AG20443 (cell line): ENCODE measurements around the gene TGFBR1.

Experiments
- DNase-seq: peaks from one replicate; pipeline ENCODE4 v3.0.0; 2012; ENCODE audit warnings: low spot score, mixed read lengths

Gene TGFBR1

DNA sequence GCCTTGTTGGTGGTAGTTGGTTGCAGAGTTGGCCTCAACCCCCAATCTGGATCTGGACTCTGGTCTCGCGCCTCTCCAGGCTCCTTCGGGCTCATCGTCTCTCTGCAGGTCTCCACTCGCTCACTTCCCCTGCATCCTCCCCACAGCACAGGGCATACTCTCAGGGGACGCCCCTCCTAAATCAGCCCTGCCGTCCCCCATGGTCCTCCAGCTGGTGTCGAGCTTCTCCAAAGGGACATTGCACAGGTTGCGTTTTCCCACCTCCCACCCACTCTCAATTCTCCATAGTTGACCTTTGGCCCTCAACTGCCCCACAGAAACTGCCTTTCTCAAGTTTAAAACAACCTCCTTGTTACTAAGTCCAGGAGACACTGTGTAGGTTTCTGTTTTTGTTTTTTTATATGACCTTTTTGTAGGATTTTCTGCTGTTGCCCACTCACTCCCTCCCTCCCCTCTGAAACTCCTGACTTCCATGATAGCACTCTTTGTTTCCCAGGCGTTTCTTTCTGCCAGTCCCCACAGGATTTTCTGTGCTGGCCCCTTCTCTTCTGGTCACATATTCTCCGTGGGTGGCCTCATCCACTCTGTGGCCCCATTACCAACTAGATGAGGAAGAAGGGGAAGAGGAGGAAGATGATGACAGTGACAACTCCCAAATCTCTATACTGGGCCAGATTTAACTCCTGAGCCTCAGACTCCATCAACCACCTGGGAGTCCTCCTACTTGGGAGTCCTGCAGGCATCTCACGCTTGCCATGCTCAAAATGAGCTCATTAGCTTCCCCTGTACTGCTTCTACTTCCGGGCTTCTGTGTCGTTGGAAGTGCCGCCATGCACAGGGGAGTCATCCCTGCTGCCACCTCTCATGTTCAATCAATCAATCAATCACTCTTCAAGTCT, 66.6 kb downstream of the TGFBR1 start:
- DNase-seq = no peak

DNA sequence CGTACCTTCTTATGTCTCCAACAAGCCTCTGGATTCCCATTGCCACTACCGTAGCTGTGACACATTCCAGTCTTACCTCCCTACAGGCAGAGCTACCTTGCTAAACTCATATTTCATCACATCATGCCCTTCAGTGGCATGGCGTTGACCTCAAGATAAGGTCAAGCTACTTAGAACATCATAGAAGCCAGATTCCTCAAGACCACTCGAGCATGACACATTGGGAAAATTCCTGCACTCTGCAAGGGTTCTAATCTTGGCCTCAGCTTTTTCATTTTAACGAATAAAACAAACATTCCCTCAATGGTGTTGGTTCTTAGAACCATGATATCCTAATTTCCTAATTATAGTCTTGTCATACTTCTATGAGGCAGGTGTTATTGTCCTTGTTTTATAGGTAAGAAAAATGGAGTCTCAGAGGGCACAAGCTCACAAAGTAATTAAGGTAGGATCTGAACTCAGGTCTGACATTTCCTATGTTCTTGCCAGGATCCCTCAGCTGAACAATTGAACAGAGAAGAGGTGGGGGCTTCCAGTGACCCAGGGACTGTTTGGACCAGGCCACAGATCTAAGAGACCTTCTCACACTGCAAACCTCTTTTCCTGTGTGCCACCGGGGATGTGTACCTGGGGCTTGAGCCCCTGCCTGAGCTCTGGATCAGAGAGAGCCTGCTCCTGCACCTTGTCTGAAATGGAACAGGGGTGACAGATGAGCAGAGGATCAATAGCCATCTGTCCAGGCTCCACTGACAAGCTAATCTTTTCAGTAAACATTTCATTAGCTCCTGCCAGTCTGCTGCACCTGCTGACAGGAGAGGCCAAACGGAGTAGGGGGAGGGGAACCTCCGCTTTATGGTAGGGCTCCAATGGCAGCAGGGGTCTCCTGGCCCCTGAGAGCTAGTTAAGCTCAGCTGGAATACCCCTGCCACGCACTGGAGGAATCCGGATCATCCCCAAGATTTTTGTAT, 67.5 kb downstream of the TGFBR1 start:
- no peak for DNase-seq

DNA sequence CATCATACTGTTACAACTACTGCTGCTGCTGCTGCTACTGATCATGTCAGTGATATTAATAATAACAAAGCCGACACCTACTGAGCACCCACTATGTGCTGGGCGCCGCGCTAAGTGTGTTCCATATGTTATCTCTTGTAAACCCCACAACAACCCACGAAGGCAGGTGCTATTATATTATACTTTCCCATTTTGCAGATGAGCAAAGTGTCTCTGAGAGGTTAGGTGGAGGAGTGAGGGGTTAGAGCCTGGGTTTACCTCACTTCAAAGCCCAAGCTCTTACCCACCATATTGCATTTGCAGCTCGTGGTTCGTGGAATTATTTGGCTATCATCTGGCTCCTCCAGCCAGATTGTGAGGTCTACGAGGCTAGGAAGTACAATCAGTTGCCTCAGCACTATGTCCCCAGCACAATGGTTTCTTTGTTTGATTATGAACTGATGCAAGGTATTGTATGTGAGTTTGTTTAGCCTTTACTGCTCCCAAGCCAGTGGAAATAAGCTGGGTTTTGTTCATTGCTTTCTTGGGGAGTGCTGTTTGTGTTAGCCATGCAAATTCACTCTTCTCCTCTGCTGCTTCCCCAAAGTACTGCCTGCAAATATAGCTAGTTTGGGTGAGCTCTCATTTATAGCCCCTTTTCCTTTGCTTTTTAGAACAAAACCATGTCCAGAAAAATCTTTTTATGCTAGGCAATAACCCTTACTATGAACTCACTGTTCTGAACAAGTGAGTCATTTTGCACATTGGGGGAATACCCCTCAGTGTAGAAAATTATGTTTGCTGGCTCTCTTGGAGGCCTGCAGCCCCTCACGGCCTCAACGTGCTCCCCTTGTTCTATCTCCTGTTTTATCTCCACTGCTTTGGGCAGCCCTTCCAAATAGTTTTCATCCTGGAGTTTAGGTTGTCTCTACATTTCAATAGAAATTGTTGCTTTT, 68.9 kb downstream of the TGFBR1 start:
- no peak for DNase-seq

DNA sequence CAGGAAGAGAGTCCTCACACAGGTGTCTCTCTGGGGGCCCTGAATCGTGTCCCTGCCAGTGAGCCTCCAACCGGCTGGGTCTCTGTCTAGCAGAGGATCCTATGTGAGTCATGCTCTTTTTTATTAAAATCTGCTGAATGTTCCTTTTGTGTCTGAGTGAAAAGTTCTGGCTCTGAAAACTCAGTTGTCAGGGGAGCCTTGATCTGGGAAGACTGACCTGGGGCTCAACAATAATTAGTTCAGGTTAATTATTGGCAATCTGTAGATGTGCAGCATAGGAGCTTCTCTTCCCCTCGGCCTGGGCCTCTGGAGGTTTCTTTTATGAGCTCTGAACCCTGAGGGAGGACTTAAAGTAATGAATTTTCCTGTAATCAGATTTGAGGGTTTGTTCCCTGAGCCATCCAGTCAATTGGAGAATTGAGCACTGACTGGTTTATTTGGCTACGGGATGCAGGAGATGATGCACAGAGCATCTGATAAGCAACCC, 71.7 kb downstream of the TGFBR1 start:
- DNase-seq = no peak

DNA sequence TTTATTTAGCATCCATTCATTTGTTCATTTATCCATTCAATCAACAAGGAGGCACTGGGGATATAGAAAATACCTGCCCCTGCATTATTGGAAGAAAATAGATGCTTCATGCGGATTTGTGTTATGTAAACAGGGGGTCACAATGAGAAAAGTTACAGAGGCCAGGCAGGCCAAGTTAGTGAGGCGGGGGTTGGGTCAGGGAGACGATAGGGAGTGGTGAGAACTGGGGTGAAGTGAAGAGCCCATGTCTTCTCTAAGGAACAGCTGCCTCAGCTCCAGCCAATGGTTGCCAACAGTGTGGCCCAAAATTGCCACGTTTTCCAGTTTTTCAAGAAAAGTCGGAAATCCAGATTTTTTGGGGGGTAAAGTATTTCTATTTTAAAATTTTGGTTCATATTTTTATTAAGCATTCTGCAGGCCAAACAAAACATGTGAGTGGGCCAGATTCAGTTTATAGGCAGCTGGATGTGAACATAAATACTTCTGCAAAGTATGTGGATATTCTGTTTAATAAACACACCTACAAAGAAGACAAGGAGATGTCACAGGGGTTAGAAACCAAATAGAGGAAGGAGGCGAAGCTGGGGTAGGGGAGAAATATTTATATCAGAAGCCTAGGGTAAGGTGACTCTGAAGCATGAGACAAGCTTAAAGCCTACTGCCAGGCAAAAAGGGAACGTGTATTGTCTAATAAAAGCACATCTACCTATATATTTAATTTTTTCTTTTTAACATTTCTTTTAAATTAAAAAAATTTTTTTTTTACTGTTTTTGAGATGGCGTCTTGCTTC, 72.9 kb downstream of the TGFBR1 start:
- DNase-seq = no peak

DNA sequence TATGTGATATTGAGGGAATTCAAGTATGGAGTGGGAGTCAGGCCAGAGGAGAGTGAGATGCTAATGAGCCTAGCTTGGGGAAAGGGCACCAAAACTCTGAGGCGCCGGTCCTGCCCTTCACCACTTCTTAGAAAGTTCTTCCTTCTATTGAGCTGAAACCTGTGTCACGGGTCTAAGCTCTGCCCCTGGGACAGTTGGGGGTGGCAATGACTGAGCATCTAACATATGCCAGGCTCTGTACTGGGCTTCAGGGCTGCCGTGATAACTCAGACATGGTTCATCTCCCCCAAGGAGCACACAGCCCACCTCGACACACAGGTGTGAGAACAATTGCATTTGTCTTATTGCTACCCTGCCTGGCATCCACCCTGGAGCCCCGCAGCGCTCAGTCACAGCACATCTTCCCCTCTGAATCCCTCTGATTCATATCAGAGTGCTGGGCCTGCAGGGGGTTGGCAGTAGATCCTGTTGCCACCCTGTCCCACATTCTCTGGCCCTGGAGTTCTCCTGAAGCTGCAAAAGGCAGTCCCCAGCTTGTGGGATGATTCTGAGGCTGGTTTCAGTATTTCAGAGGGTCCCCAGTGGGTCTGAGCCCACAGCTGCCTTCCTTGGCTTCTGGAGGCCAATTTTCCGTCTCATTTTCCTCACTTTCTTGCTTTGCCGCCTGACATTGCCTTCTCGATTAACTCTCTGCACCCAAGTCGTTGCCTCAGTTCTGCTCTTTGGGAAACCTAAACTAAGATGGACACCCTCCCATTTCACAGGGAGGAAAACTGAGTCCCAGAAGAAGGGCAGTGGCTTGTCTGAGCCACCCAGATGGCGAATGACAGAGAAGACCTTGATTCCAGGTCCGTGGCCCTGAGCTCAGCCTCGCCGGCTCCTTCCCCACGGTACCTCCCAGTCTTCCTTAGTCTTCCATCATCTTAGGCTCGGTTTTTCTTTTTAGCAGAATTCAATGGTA, 74.3 kb downstream of the TGFBR1 start:
- no peak for DNase-seq

DNA sequence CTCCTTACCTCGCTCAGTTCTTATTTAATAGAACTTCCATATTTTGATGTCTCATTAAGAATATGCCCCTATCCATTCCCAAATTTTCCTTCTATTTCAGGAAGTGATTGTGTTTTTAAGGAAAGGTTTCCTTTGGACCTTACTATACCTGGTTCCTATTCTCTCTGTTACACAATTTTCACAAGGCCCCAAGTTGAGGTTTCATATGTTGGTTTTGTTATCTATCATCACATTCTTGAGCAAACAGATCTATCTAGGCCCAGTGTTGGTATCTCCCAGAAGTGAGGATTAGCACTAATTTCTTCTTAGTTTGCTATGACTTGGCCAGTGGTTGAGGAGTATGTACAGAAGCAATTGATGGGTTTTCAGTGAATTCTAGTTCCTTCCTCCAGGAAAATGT, 75.3 kb downstream of the TGFBR1 start:
- DNase-seq = no peak

DNA sequence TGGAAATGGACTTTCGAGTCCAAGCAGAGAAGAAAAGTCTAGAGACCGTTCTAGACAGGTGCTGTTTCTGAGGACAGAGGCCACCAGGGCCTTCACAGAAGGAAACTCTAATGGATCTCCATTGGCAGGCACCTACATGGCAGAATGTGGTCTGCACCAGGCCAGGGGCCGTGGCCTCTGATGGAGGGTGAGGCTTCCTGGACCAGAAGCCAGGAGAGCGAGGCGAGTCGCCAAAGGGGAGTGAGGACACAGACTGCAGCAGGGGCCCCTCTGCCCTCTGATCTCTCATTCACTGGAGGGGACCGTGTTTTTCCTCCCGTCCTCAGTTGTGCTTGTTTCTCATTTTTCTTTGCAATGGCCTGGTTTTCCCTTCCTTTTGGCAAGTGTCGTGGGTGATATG, 75.7 kb downstream of the TGFBR1 start:
- no peak for DNase-seq

DNA sequence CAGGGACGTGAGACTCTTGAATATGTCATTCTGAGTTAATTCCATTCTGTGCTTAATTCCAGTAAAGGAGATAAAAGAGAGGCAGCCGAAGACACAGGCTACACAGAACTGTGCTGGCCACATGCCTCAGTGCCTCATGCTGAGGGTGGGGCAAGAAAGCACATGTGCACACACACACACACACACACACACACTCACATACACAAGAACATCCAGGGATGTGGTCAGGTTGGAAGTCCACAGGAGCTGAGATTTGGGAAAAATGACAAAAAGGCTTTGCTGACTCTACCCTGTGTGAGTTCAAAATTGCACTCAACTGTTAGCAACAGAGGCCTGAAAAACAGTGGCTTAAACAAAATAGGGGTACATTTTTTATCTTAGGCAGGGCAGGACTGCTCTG, 76.3 kb downstream of the TGFBR1 start:
- no peak for DNase-seq

DNA sequence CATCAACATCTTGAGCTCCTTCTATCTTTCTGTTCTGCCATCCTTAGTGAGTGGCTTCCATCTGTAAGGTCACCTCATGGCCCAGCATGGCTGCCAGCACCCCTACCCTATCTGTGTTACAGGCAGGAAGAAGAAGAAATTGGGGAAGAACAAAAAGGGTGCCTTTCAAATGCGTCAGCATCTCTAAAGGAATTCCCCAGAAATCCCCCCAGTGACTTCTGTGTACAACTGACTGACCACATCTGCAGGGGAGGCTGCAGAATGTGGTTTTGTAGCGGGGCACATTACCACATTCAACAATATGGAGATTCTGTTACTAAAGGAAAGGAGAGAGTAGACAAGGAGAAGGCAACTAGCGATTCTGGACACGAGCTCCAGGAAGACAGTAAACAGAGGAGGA, 76.7 kb downstream of the TGFBR1 start:
- DNase-seq = no peak

DNA sequence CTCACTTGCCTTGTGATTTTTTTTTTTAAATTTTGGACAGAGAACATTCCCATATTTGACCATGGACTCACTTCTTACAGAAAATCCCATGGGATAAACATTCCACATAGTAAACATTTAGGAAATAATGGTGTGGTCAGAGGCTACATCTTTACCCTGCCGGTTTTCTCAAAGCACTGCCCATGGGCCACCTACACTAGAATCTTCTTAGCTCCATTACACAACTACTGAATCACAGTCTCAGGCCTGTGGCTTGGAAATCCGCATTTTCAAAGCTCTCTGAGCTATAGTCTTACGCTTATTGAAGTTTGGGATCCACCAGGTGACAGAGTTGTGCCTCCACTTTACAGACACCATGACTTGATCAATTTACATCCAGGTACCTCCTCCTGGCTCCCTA, 77.4 kb downstream of the TGFBR1 start:
- no peak for DNase-seq

DNA sequence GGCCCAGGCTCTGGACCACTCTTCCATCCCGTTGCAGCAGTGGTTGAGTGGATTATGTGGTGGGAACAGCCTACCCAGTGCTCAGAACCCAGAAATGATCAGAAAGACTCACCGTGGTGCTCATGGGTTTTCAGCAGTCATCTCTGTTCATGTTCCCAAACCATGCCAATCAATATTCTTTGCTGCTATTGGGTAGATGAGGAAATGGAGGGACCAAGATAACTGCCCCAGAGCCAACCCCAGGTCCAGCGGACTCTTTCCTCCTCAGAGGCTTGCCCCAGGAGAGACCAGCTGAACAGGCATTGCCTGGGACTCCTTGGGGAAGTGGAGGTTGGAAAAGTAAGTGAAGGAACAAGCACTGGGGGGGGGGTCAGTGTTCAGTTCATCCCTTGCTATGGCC, 78.7 kb downstream of the TGFBR1 start:
- DNase-seq = no peak

DNA sequence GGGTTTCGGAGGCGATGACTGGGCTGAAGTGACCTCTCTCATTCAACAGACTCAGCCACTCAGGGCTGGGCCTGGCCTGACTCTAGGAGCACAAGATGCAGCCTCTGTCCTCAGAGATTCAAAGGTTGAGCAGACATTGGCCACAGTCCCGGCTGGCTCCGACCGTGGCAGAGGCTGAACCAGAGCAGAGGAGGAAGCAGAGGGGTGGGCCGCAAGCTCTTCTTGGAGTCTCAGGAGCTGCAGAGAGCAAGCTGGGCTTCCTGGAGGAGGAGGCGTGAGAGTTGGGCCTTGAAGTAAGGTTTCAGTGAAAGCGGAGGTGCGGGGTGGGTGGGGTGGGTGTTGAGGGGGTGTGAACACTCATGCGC, 79.2 kb downstream of the TGFBR1 start:
- no peak for DNase-seq

DNA sequence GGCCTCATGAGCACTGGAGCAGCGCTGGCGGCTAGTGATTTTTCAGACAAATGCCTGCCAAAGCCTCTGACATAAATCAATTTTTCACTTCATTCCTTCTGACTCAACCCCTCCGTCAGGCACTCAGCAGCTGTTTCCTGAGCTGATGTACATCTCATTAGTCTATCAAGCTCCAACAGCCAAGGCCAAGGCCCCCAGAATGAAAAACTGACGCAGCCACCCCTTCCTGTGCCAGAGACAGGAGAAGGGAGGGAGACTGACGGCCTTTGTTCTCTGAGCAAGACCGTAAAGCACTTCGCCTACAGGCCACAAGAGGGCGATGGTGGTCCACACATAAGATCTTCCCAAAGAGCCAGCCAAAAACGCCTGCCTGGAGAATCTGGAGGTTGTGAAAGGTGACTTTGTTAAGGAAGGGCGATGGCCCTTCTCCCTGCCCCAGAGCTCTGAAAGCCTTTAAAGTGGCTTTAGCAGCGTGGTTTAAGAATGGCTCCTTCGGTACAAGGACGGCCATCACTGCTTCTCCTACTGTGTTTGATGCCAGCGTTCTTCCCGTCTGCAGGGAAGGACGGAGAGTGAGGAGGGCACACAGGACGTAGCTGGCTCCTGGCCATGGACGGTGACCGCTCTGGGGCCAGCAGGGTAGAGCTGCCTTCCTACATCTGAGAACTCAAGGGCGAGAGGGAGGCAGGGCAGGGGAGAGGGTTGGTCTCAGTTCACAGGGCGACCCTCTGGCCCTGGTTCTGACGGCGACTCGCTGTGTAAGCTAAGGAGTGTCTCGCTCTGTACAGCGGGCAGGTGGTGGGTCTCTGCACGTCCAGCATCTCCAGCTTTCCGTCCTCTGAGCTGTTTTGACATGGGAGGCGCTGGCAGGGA, 79.8 kb downstream of the TGFBR1 start:
- DNase-seq = peak; percentile 91

DNA sequence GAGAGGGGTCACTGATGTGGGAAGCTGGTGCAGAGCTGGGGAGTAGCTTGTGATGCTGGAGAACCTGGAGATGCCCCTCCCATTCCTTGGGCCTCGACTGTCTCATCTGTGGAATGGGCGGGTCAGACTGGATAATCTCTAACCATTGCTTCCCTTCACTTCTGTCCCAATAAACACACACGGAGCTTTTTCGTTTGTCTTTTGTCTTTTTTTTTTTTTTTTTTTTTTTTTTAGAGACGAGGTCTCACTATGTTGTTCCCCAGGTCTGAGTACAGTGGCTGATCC, 80.4 kb downstream of the TGFBR1 start:
- DNase-seq = no peak

DNA sequence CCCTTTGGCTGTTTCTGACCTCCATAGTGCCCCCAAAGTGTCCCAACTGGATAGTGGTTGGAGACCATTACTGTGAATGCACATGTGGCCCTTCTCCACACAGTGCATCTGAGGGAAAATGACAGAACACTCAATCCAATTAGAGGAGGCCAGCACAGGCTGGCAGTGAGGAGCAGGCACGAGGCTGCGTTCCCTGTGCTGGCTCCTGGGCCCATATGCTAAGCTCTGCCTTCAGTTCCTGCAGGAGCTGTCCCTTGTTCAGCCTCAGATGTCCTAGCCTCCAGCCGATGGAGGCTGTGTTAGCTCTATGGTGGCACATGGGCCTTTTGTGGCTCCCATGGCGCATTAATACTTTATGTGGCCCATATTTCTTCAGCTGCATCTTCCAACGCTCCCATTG, 81.0 kb downstream of the TGFBR1 start:
- no peak for DNase-seq

DNA sequence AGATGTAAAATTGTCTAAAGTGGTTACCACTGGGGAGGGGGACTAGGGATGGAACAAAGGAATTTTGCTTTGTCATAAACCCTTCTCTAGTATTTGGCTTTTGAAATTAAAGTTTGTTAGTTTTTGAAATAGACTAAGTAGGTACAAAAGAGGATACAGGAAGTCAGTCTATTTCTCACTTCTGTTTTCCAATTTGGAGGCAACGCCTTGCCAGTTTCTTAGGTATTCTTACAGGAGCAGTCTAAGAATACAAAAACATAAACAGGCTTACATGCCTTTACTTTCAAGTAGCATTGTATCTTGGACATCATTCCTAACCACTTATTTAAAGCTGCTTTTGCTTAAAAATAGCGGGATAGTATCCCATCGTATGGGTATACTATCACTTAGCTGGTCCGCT, 82.4 kb downstream of the TGFBR1 start:
- DNase-seq = no peak

DNA sequence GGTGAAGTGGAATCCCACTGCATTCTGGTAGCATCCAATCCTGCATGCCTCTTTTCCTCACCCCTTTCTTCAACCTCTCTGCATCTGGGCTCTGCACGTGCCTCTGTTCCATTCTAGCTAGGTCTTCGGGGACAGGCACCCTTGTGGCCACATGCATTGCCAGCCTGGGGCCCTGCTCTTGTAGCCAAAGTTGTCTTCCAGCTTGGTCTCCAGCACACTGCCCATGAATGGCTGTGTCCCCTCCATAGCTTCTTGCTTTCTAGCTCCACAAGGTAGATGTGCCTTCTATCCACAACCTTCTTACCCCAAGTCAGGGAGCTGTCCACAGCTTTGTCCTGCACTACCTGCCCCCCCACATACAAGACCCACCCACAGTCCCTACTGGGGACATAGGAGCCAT, 84.3 kb downstream of the TGFBR1 start:
- DNase-seq = no peak
